D721Med (cell line): ENCODE measurements around the gene ZBTB7C.

ENCODE experiments used
- DNase-seq: peaks from one replicate; pipeline ENCODE4 v3.0.0; 2011; ENCODE audit warnings: low spot score; ENCODE audit not compliant: insufficient read length
- FAIRE-seq: peaks from 2 replicates; lab custom pipeline; 2011; peaks lifted over from hg19 to GRCh38; lab: Jason Lieb, UNC
- TF ChIP-seq, protein P1 (sequence below): IDR thresholded peaks from 2 replicates; pipeline ENCODE4 v1.5.1; 2012; ENCODE audit warnings: mild to moderate bottlenecking, control low read depth; ENCODE audit not compliant: insufficient read depth; ENCODE audit errors: missing control alignments

ZBTB7C gene

GRCh38 chr18:48190994-48191393 is 218.2 kb downstream of the ZBTB7C start:
- TF ChIP-seq, protein P1, sequence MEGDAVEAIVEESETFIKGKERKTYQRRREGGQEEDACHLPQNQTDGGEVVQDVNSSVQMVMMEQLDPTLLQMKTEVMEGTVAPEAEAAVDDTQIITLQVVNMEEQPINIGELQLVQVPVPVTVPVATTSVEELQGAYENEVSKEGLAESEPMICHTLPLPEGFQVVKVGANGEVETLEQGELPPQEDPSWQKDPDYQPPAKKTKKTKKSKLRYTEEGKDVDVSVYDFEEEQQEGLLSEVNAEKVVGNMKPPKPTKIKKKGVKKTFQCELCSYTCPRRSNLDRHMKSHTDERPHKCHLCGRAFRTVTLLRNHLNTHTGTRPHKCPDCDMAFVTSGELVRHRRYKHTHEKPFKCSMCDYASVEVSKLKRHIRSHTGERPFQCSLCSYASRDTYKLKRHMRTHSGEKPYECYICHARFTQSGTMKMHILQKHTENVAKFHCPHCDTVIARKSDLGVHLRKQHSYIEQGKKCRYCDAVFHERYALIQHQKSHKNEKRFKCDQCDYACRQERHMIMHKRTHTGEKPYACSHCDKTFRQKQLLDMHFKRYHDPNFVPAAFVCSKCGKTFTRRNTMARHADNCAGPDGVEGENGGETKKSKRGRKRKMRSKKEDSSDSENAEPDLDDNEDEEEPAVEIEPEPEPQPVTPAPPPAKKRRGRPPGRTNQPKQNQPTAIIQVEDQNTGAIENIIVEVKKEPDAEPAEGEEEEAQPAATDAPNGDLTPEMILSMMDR = no peak
- FAIRE-seq (no peak), DNase-seq (no peak)

- TF ChIP-seq, protein P1 = no peak
- DNase-seq (no peak), FAIRE-seq (no peak)
These were observed 220.6 kb downstream of the ZBTB7C start for GRCh38 chr18:48188609-48189008.

DNA sequence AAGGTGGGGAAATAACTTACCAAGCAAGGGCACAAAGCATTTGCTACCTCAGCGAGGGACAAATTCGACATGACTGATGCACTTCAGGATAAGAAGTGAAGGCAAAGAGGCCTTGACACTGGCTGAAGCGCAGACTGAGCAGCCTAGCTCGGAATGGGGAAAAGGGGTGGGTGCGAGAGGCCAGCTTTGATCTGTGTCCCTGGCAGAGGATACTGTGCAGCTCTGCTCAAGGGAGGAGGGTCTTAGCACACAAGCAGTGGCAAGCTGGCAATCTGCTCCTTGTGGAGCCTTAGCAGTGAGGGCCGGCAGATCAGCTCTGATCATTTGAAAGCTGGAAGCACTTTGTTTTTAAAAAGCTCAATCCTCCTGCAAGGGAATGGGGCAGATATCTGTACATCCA is 222.3 kb downstream of the ZBTB7C start:
- no peak for DNase-seq
- no peak for FAIRE-seq
- TF ChIP-seq, protein P1 = no peak

DNA sequence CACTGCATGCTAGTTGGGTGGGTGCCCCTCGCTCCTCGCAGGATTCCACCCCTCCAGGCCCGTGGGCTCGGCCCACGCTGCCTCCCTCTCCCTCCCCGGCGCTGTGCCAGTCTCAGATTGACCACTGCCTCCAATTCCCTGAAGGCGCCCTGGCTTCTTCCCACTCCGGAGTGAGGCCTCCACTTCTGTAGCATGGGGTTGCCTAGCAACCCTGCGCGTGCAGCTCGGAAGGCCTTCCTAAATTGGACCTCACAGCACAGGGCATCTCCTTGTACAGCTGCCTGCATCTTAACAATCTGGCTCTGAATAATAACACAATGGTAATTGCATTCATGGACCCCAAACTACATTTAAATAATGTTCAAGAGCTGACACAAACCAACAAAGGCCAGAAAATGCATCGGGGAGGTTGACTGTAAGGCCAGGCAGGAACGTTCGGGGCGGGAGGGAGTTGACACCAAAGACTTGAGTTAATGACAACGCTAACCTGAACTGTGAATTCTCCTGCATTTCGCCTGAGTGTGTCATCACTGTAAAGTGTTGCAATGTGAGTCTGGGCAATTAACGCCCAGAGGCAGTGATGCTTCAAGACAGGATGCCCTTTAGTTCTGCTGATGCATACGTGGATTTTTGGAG is 222.9 kb downstream of the ZBTB7C start:
- DNase-seq = no peak
- TF ChIP-seq, protein P1 = no peak
- FAIRE-seq = no peak

GRCh38 chr18:48184118-48184517 is 225.1 kb downstream of the ZBTB7C start:
- TF ChIP-seq, protein P1 = no peak
- DNase-seq = no peak
- FAIRE-seq = no peak

DNA sequence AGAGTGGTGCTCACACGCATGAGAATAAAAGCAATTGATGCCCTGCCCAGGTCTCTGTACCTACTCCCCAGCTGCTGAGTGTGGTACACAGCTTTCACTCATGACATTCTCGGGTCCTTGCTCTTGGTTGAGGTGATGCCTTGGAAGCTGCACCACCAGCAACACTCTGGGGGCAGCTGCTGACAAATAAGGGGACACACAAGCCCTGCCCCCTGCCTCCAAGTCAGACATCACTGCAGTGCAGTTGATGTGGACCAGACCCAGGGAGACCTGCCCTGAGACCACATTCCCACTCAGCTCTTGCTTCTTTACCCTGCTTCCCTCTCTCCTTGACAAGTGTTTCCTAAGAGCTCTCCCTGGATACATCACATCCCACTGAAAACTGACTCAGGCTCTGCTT is 225.6 kb downstream of the ZBTB7C start:
- TF ChIP-seq, protein P1 = no peak
- DNase-seq (no peak), FAIRE-seq (no peak)

DNA sequence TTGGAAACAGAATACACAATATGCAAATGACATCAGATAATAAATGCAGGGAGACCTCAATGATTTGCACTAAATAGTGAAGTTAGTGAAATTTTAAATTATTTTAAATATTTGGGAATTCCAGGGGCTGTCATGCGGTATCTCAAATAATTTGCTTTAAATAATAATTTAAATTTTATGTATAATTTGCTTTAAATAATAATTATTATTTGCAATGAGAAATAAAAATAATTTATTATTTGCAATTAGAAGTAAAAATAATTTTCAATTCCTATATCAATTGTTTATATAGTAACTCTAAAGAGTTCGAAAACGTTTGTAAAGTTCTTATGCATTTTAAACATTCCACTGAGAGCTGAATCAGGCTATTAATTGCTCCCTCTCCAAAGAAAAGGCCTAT is 226.4 kb downstream of the ZBTB7C start:
- no peak for FAIRE-seq
- no peak for DNase-seq
- TF ChIP-seq, protein P1 = no peak
